Suprapubic skin (tissue), 2 donors: ENCODE data around the gene PGAP1.

Experiments
- EP300 ChIP-seq: sonication (generic); formaldehyde crosslinking; IDR thresholded peaks from one replicate; pipeline ENCODE4 v1.6.1; 2017; ENCODE audit warnings: antibody characterized with exemption
- POLR2A ChIP-seq, 2 donors: fragments of 450-650 bp; IDR thresholded peaks; one replicate each; pipeline ENCODE4 v1.6.1; 2017; ENCODE audit warnings: antibody characterized with exemption in 2 of 2, mild to moderate bottlenecking in 2 of 2, moderate library complexity in 2 of 2

- TF ChIP-seq EP300, result no peak
- no peak for TF ChIP-seq POLR2A (IDR thresholded peaks at IDR 0.05)
These were observed 86.9 kb downstream of the PGAP1 start for GRCh38 chr2:196839574-196839973.
